Measurements from ENCODE around the gene THAP8.
"Not testable (repeated sequence)": the region's sequence is repeated elsewhere in the genome, so short reads cannot be mapped to it uniquely, and the experiment has no call there.

Gene THAP8

DNA sequence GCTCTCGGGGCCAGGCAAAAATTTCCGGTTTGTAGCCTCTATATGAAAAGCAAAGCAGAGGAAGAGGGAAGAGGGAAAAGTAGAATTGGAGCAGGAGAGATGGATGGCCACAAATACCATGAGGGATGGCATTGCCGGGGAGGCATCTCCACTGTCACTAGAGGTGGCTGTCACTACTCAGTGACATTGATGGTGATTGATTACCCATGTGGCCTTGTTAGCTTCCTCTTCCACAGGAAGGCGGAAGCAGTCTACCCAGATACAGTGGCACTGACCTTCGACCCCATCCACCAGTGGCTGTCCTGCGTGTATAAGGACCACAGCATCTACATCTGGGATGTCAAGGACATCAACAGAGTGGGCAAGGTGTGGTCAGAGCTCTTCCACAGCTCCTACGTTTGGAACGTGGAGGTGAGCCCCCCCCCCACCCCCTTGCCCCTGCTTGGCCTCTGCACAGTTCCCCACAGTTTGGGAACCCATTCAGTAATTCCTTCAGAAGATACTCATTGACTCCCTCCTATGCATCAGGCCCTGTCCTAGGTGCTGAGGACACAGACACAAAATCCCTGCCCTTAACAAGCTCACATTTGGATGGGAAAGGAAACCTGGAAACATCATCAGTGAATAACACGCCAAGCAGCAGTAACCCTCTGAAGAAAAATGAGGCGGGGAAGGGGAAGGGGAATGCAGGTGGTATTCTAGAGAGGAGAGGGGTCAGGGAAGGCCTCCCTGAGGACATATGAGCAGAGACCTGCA, 19.2 kb upstream of the THAP8 start:
- TF ChIP-seq POLR2A (IDR thresholded peaks at IDR 0.05; ENCODE audit: low read depth, low read length), result no peak
- TF ChIP-seq PAX5 (IDR thresholded peaks at IDR 0.05; ENCODE audit: insufficient read depth, low read length, severe bottlenecking), result no peak
- no peak for TF ChIP-seq POU2F2 (IDR thresholded peaks at IDR 0.05; ENCODE audit: low read depth, low read length)
- no peak for TF ChIP-seq POLR2AphosphoS5 (IDR thresholded peaks at IDR 0.05; ENCODE audit: low read depth, low read length)
- no peak for TF ChIP-seq TAF1 (IDR thresholded peaks at IDR 0.05; ENCODE audit: low read depth, low read length)
- no peak for TF ChIP-seq SPI1 (IDR thresholded peaks at IDR 0.05; ENCODE audit: low read depth, low read length)
- DNase-seq (ENCODE audit: insufficient read length, low spot score) (no peak), FAIRE-seq (no peak)

DNA sequence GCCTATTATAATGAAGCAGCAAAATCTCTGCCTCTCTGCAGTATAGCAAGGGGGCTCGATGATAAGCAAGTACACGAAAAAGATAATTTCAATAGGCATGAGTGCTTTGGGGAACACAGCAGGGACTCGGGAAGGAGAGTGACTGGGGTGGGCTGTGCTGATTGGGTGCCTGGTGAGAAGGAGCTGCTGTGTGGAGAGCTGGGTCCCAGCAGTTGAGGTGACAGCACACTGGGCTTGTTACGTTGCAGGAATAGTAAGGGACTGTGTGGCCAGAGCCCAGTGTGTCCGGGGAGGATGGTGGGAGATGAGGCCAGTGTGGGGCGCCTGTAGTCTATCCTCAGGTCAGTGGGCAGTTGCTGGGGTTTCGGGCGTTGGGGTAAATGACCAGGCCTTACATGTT, 18.0 kb upstream of the THAP8 start:
- TF ChIP-seq POLR2A (IDR thresholded peaks at IDR 0.05; ENCODE audit: low read depth, low read length) (no peak), PAX5 (IDR thresholded peaks at IDR 0.05; ENCODE audit: insufficient read depth, low read length, severe bottlenecking) (no peak), POU2F2 (IDR thresholded peaks at IDR 0.05; ENCODE audit: low read depth, low read length) (no peak), POLR2AphosphoS5 (IDR thresholded peaks at IDR 0.05; ENCODE audit: low read depth, low read length) (no peak), SPI1 (IDR thresholded peaks at IDR 0.05; ENCODE audit: low read depth, low read length) (no peak), TAF1 (IDR thresholded peaks at IDR 0.05; ENCODE audit: low read depth, low read length) (no peak)
- FAIRE-seq (no peak), DNase-seq (ENCODE audit: insufficient read length, low spot score) (no peak)

DNA sequence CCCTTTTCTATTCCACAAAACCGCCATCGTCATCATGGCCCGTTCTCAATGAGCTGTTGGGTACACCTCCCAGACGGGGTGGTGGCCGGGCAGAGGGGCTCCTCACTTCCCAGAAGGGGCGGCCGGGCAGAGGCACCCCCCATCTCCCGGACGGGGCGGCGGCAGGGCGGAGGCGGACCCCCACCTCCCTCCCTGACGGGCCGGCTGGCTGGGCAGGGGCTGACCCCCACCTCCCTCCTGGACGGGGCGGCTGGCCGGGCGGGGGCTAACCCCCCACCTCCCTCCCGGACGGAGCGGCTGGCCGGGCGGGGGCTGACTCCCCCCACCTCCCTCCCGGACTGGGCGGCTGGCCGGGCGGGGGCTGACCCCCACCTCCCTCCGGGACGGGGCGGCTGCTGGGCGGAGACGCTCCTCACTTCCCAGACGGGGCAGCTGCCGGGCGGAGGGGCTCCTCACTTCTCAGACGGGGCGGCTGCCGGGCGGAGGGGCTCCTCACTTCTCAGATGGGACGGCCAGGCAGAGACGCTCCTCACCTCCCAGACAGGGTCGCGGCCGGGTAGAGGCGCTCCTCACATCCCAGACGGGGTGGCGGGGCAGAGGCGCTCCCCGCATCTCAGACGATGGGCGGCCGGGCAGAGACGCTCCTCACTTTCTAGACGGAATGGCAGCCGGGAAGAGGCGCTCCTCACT, 14.9 kb upstream of the THAP8 start:
- DNase-seq (ENCODE audit: insufficient read length, low spot score); FAIRE-seq: not testable (repeated sequence)

DNA sequence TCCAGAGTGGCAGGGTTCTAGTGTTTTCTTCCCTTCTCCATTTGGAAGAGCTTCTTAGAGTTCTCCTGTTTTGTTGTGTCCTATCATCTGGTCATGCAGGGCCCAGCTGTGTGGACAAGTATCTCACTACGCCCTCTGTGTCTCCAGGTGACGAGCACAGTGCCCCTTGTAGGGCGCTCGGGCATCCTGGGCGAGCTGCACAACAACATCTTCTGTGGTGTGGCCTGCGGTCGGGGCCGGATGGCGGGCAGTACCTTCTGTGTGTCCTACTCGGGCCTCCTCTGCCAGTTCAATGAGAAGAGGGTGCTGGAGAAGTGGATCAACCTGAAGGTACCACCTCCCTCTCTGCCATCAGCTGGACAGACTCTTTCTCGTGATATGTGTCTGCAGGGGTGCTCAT, 13.6 kb upstream of the THAP8 start:
- TF ChIP-seq SPI1 (IDR thresholded peaks at IDR 0.05; ENCODE audit: low read depth, low read length) (no peak), PAX5 (IDR thresholded peaks at IDR 0.05; ENCODE audit: insufficient read depth, low read length, severe bottlenecking) (no peak), POLR2A (IDR thresholded peaks at IDR 0.05; ENCODE audit: low read depth, low read length) (no peak), TAF1 (IDR thresholded peaks at IDR 0.05; ENCODE audit: low read depth, low read length) (no peak), POU2F2 (IDR thresholded peaks at IDR 0.05; ENCODE audit: low read depth, low read length) (no peak), POLR2AphosphoS5 (IDR thresholded peaks at IDR 0.05; ENCODE audit: low read depth, low read length) (no peak)
- DNase-seq (ENCODE audit: insufficient read length, low spot score) (no peak), FAIRE-seq (no peak)

DNA sequence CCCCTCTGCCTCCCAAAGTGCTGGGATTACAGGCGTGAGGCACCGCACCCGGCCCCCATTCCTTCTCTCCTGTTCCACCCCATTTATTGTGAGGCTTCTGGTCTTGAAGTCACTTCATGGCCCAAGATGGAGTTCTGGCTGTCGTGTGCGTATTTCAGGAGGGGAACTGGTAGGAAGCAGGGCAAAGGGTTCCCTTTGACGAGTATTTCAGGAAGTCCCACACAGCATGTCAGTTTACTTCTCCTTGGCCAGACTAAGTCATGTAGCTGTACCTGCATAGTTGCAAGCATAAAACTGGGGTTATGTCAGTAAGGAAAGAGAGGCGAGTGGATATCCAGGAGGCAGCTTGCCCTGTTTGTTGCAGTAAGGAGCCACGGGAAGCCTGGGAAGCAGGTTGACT, 10.7 kb upstream of the THAP8 start:
- DNase-seq (ENCODE audit: insufficient read length, low spot score) (no peak), FAIRE-seq (no peak)
- TF ChIP-seq POU2F2 (IDR thresholded peaks at IDR 0.05; ENCODE audit: low read depth, low read length), result no peak
- TF ChIP-seq SPI1 (IDR thresholded peaks at IDR 0.05; ENCODE audit: low read depth, low read length), result no peak
- TF ChIP-seq POLR2A (IDR thresholded peaks at IDR 0.05; ENCODE audit: low read depth, low read length), result no peak
- TF ChIP-seq POLR2AphosphoS5 (IDR thresholded peaks at IDR 0.05; ENCODE audit: low read depth, low read length), result no peak
- TF ChIP-seq PAX5 (IDR thresholded peaks at IDR 0.05; ENCODE audit: insufficient read depth, low read length, severe bottlenecking), result no peak

DNA sequence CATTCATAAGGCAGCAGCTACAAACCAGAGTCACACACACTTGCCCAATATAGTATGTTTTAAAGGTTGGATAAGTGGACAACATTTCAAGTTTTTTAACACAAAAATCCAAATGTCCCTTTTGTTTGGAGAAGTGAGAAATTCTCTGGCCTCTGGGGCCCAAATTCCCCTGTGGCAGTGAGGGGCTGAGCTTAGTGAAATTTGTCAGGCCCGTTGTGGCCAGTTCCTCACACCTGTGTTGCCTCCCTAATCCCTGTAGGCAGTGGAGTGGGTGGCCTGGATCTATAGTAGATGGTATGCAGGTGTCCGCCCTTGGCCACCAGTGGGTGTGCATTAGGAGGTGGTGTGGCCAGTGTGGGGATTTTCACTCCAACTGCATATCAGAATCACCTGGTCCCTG, 7.3 kb upstream of the THAP8 start:
- TF ChIP-seq SPI1 (IDR thresholded peaks at IDR 0.05; ENCODE audit: low read depth, low read length) (0 out of 2 replicates have a peak, but pooled peaks have one; percentile 8), PAX5 (IDR thresholded peaks at IDR 0.05; ENCODE audit: insufficient read depth, low read length, severe bottlenecking) (no peak)
- DNase-seq (ENCODE audit: insufficient read length, low spot score) (no peak), FAIRE-seq (no peak)

DNA sequence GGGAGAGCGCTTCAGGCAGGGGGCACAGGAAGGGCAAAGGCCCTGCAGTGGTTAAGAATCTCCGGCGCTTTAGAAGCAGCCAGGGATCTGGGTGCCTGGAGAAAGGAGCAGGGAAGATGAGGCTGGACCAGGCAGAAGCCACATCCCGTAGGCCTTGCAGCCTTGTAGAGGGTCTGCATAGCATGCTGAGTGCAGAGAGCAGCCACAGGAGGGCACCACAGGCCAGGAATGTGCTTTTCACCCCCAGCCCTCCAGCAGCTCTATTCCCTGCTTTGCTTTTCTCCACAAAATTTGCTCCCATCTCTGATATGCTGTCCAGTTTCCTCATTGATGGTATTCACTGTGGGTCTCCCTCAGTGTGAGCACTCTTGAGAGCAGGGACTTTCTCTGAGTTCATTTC, 6.3 kb upstream of the THAP8 start:
- TF ChIP-seq SPI1 (IDR thresholded peaks at IDR 0.05; ENCODE audit: low read depth, low read length) (no peak), POU2F2 (IDR thresholded peaks at IDR 0.05; ENCODE audit: low read depth, low read length) (no peak), TAF1 (IDR thresholded peaks at IDR 0.05; ENCODE audit: low read depth, low read length) (no peak), POLR2A (IDR thresholded peaks at IDR 0.05; ENCODE audit: low read depth, low read length) (no peak), POLR2AphosphoS5 (IDR thresholded peaks at IDR 0.05; ENCODE audit: low read depth, low read length) (no peak), PAX5 (IDR thresholded peaks at IDR 0.05; ENCODE audit: insufficient read depth, low read length, severe bottlenecking) (no peak)
- FAIRE-seq, result no peak
- peak; percentile 37 for DNase-seq (ENCODE audit: insufficient read length, low spot score)

DNA sequence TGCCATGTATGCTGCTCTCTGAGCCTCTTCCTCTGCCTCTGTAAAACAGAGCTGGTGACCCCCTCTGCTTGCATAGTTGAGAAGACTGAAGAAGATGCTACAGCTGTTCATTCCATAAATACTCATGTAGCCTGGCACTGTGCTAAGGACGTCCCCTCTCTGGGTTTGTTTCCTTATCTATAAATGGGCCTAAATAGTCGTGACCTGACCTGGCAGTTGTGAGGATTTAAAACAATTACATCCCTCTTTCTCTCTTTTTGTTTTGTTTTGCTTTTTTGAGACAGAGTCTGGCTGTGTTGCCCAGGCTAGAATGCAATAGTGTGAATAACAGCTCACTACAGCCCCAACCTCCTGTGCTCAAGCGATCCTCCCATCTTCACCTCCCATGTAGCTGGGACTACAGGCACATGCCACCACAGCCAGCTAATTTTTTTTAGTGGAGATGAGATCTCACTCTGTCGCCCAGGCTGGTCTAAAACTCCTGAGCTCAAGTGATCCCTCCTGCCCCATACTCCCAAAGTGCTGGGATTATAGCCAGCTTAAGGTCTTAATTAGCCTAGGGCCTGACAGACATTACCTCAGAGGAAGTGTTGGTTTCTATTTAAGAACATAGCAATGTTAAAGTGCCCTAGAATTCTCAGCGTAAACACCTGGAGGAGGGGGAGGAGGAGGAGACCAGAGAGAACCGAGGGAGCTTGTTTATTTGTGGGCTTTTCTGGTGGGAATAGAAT, 5.3 kb upstream of the THAP8 start:
- FAIRE-seq (no peak), DNase-seq (ENCODE audit: insufficient read length, low spot score) (no peak)
- TF ChIP-seq TAF1 (IDR thresholded peaks at IDR 0.05; ENCODE audit: low read depth, low read length) (no peak), SPI1 (IDR thresholded peaks at IDR 0.05; ENCODE audit: low read depth, low read length) (no peak), POU2F2 (IDR thresholded peaks at IDR 0.05; ENCODE audit: low read depth, low read length) (no peak), POLR2AphosphoS5 (IDR thresholded peaks at IDR 0.05; ENCODE audit: low read depth, low read length) (no peak), POLR2A (IDR thresholded peaks at IDR 0.05; ENCODE audit: low read depth, low read length) (no peak), PAX5 (IDR thresholded peaks at IDR 0.05; ENCODE audit: insufficient read depth, low read length, severe bottlenecking) (no peak)

DNA sequence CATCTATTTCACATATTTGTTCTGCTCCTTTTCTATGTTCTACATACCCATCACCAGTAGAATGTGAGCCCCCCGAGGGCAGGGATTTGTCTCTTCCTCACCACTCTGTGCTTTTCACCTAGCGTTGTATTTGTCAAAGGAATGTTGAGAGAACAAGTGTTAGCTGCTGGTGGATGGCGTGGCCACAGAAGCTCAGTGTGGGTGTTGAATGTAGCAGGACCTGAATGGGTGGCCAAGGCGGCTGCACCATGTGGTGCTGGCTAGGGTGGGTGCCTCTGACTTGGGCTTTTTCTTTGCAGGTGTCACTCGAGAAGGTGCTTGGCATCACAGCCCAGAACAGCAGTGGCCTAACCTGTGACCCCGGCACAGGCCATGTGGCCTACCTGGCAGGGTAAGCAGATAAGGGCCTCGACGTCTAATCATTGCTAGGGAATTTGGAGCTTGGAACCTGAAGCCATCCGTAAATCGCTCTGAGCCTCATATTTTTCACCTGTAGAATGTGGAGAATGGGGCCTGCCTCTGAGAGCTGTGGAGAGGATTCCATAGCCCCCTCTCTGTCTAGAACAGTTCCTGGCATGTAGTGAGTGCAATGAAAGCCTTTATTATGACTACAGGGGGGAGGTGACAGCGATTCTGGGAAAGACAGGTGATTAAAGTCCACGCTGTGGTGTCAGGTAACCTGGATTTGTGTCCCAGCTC, 4.5 kb upstream of the THAP8 start:
- no peak for TF ChIP-seq POLR2A (IDR thresholded peaks at IDR 0.05; ENCODE audit: low read depth, low read length)
- TF ChIP-seq POU2F2 (IDR thresholded peaks at IDR 0.05; ENCODE audit: low read depth, low read length), result no peak
- TF ChIP-seq POLR2AphosphoS5 (IDR thresholded peaks at IDR 0.05; ENCODE audit: low read depth, low read length), result no peak
- no peak for TF ChIP-seq SPI1 (IDR thresholded peaks at IDR 0.05; ENCODE audit: low read depth, low read length)
- TF ChIP-seq PAX5 (IDR thresholded peaks at IDR 0.05; ENCODE audit: insufficient read depth, low read length, severe bottlenecking), result no peak
- no peak for TF ChIP-seq TAF1 (IDR thresholded peaks at IDR 0.05; ENCODE audit: low read depth, low read length)
- FAIRE-seq (no peak), DNase-seq (ENCODE audit: insufficient read length, low spot score) (no peak)

Measured in GM12891 (cell line).